Naive thymus-derived CD4-positive, alpha-beta T cell (primary cell): ENCODE data around the gene MST1. TPM values are rescaled to one million over a fixed set of nuclear protein-coding genes. Genes with fewer than 3 reads are reported as not detected.
A peak's percentile ranks its signal among the peaks of the same experiment; 100 is the strongest.
"Not testable (repeated sequence)": the region's sequence is repeated elsewhere in the genome, so short reads cannot be mapped to it uniquely, and the experiment has no call there.

Experiments
- ATAC-seq: fragments of 150-1000 bp; cut with Tn5 transposase; 2 replicates; pipeline ENCODE4 v1.10.0; 2021; ENCODE audit warnings: mild to moderate bottlenecking, moderate library complexity
- CTCF ChIA-PET: fragments of 350-600 bp; sonication (Branson Sonifier 250); formaldehyde crosslinking; loops from one replicate; lab custom pipeline; 2021; ENCODE audit warnings: antibody characterized with exemption; lab: Charles Lee
- POLR2A ChIA-PET: fragments of 350-600 bp; sonication (Branson Sonifier 250); formaldehyde crosslinking; loops from one replicate; lab custom pipeline; 2021; ENCODE audit warnings: antibody characterized with exemption, inconsistent platforms; lab: Charles Lee
- DNase-seq, 9 donors: peaks; one replicate each; pipeline versions ENCODE4 v3.0.0 to v3.0.0-alpha.2; 2020 to 2022; ENCODE audit warnings: mixed read lengths in 1 of 9
- H3K27ac ChIP-seq: one replicate; pipeline ENCODE4 v1.7.0; 2013; ENCODE audit warnings: mild to moderate bottlenecking, low read depth, low read length, moderate library complexity
- H3K27me3 ChIP-seq, 2 donors: one replicate each; pipeline ENCODE4 v1.7.0; 2013; ENCODE audit warnings: low read length in 2 of 2, mild to moderate bottlenecking in 2 of 2, moderate library complexity in 2 of 2; ENCODE audit not compliant: control insufficient read depth in 2 of 2, insufficient read depth in 2 of 2
- H3K36me3 ChIP-seq, 3 experiments: 1 replicate in 2 of 3; 2 replicates in 1 of 3; pipeline ENCODE4 v1.7.0; 2013; ENCODE audit warnings: low read length in 3 of 3, mild to moderate bottlenecking in 3 of 3, moderate library complexity in 1 of 3; ENCODE audit not compliant: insufficient read depth in 3 of 3, control insufficient read depth in 2 of 3
- H3K4me1 ChIP-seq, 2 donors: one replicate each; pipeline ENCODE4 v1.7.0; 2013; ENCODE audit warnings: low read length in 2 of 2, mild to moderate bottlenecking in 2 of 2, moderate library complexity in 1 of 2; ENCODE audit not compliant: control insufficient read depth in 2 of 2, insufficient read depth in 2 of 2
- H3K4me3 ChIP-seq: 2 replicates; pipeline ENCODE4 v1.7.0; 2013; ENCODE audit warnings: mild to moderate bottlenecking, low read length
- H3K9me3 ChIP-seq, 3 experiments: 1 replicate in 2 of 3; 2 replicates in 1 of 3; pipeline ENCODE4 v1.7.0; 2013; ENCODE audit warnings: low read length in 3 of 3; ENCODE audit not compliant: control insufficient read depth in 2 of 3
- H3K27ac Mint-ChIP-seq, 9 donors: one replicate each; pipeline ENCODE4 v1.8.0; 2020 to 2022; ENCODE audit warnings: mixed read lengths in 9 of 9, mild to moderate bottlenecking in 8 of 9, moderate library complexity in 5 of 9, inconsistent platforms in 2 of 9
- H3K27me3 Mint-ChIP-seq, 5 donors: one replicate each; pipeline ENCODE4 v1.8.0; 2021 to 2022; ENCODE audit warnings: mixed read lengths in 5 of 5, mild to moderate bottlenecking in 1 of 5
- H3K36me3 Mint-ChIP-seq, 5 donors: one replicate each; pipeline ENCODE4 v1.8.0; 2020 to 2022; ENCODE audit warnings: mixed read lengths in 5 of 5, mild to moderate bottlenecking in 3 of 5, inconsistent platforms in 1 of 5
- H3K4me1 Mint-ChIP-seq, 7 donors: one replicate each; pipeline ENCODE4 v1.8.0; 2020 to 2022; ENCODE audit warnings: mixed read lengths in 7 of 7, mild to moderate bottlenecking in 3 of 7, inconsistent platforms in 1 of 7
- H3K4me3 Mint-ChIP-seq, 10 donors: one replicate each; pipeline ENCODE4 v1.8.0; 2020 to 2022; ENCODE audit warnings: mild to moderate bottlenecking in 10 of 10, mixed read lengths in 10 of 10, moderate library complexity in 6 of 10, inconsistent platforms in 2 of 10
- H3K9me3 Mint-ChIP-seq, 11 donors: one replicate each; pipeline ENCODE4 v1.8.0; 2020 to 2022; ENCODE audit warnings: mixed read lengths in 11 of 11, mild to moderate bottlenecking in 4 of 11, inconsistent platforms in 1 of 11, moderate library complexity in 1 of 11
- intact Hi-C, 2 donors: fragments of 100-400 bp; cut with micrococcal nuclease; formaldehyde crosslinking; loops; one replicate each; pipeline ENCODE4 v1.15.1; 2023
- polyA plus RNA-seq, 2 donors: library from polyadenylated mRNA; unstranded; fragments of 300-500 nt; fragmentation: Illumina TruSeq; gene quantifications; one replicate each; pipeline ENCODE4 v1.2.3, GENCODE V29; 2021
- total RNA-seq, 6 experiments: library from RNA in 5 of 6; stranded (reverse) in 5 of 6; gene quantifications; 1 replicate in 5 of 6; 2 replicates in 1 of 6; pipeline ENCODE4 v1.2.3 and lab custom pipeline; 2021 to 2026

Gene MST1
- total and polyA plus RNA-seq, 7 experiments from 2014 or later, result 0.90 to 12.8 (median 9.6) TPM

DNA sequence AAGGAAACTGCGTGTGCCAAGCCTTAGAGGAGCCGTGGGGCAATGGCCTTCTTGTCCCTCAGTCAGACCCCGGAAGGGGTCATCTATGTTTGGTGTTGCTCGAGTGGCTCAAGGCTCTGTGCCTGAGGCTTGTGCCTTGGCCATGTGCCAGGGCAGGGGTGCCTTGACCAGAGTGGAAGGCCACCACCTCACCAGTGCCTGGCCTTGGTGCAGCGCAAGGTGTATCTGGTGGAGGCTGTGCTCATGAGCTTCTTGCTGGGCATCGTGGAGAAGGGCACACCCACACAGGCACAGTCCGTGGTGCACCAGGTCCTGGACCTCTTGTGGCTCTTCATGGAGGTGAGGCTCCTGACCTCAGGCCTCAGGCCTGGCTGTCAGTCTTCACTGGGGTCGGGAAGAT is 10.7 kb upstream of the MST1 start:
- ATAC-seq, result no peak
- DNase-seq, result no peak
- H3K4me1 Mint-ChIP-seq, result peaks cover 0 to 7% (median 0%) of the 10 kb centered on the region in 7 donors
- H3K27ac Mint-ChIP-seq, result peak overlapping the region in 1 of 9 donors; percentile 80
- H3K4me3 ChIP-seq, result no peak overlapping the region
- ChIA-PET CTCF (no interaction called here), POLR2A (no interaction called here)
- no peaks in the 10 kb centered on the region for H3K9me3 Mint-ChIP-seq
- H3K27ac ChIP-seq, result no peak overlapping the region
- H3K36me3 ChIP-seq, result peaks cover 0 to 68% (median 0%) of the 10 kb centered on the region in 3 experiments
- H3K9me3 ChIP-seq, result no peaks in the 10 kb centered on the region
- H3K4me1 ChIP-seq, result no peaks in the 10 kb centered on the region
- no peaks in the 10 kb centered on the region for H3K27me3 ChIP-seq
- H3K36me3 Mint-ChIP-seq, result peaks cover 0 to 4% (median 0%) of the 10 kb centered on the region in 5 donors
- intact Hi-C loops, result no loop called here
- no peak overlapping the region for H3K4me3 Mint-ChIP-seq
- no peaks in the 10 kb centered on the region for H3K27me3 Mint-ChIP-seq

DNA sequence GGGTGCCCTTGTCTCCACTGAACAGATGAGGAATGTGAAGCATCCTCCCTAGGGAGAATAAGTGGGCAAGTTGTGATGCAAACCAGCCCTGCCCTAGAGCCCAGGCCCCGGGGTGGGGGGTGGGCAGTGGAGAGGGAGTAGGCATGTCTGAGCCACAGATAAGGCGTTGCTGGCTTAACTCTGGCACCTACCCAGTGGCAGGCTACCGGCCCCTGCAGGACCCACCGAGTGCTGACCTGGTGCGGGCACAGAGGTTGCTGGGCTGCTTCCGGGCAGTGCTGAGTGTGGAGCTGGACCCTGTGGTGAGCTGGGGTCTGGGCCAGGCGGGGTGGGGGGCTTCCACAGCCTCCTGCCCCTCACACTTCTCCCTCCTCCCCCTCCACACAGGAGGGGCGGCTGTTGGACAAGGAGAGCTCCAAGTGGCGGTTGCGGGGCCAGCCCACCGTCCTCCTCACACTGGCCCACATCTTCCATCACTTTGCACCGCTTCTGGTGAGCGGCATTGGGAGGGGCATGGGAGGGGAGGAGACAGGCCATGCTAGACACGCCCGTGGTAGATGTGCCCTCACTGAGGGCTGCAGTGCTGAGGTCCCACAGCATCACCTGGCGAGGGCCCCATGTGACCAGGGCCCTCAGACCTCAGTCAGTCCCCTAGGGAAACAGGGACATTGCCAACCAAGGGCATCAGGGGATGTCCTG is 10.2 kb upstream of the MST1 start:
- Histone ChIP-seq H3K27ac (no peak overlapping the region), H3K9me3 (no peaks in the 10 kb centered on the region), H3K36me3 (peaks cover 0 to 62% (median 0%) of the 10 kb centered on the region in 3 experiments), H3K4me3 (no peak overlapping the region), H3K27me3 (no peaks in the 10 kb centered on the region), H3K4me1 (no peaks in the 10 kb centered on the region)
- ATAC-seq (no peak), DNase-seq (no peak)
- intact Hi-C loops, result no loop called here
- Mint-ChIP-seq H3K4me1 (peaks cover 0 to 7% (median 0%) of the 10 kb centered on the region in 7 donors), H3K36me3 (peaks cover 0 to 4% (median 0%) of the 10 kb centered on the region in 5 donors), H3K27ac (no peak overlapping the region), H3K4me3 (no peak overlapping the region), H3K27me3 (no peaks in the 10 kb centered on the region), H3K9me3 (no peaks in the 10 kb centered on the region)
- CTCF ChIA-PET, result no interaction called here
- POLR2A ChIA-PET, result no interaction called here

DNA sequence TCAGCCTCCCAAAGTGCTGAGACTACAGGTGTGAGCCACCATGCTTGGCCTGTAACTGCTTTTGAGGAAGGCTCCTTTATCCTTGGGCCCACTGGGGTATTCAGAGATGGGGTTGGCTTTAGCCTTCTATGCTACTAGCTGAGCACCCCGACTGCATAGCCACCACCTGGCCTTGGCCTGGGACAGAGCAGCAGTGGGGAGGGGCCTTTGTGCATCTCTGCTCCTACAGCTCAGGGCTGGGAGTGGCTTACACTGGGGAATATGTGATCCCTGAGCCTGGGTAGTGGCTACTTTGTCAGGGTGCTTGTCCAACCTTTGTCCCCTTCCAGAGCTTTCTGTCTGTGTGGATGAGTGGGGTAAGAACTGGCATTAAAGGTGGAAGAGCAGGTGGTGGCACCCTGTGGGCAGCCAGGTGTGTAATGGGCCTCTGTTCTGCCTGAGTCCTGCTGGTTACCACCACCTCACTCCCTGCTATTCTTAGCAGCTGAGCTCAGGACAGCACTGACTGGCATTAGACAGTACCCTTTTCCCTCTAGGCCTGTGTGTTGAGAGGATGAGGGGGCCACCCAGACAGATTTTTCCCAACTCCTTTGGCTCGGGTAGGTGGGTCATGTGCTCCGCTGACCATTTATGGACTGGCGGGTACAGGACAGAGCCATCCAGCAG is 6.2 kb upstream of the MST1 start:
- H3K4me1 Mint-ChIP-seq, result peaks cover 9 to 28% (median 26%) of the 10 kb centered on the region in 7 donors
- H3K9me3 Mint-ChIP-seq, H3K36me3 Mint-ChIP-seq, DNase-seq, intact Hi-C loops, H3K27me3 Mint-ChIP-seq, H3K4me3 ChIP-seq, H3K27me3 ChIP-seq, H3K27ac Mint-ChIP-seq, H3K9me3 ChIP-seq, ATAC-seq, CTCF ChIA-PET, H3K4me1 ChIP-seq, H3K27ac ChIP-seq, POLR2A ChIA-PET, H3K4me3 Mint-ChIP-seq: not testable (repeated sequence)
- H3K36me3 ChIP-seq, result peaks cover 0 to 35% (median 0%) of the 10 kb centered on the region in 3 experiments

DNA sequence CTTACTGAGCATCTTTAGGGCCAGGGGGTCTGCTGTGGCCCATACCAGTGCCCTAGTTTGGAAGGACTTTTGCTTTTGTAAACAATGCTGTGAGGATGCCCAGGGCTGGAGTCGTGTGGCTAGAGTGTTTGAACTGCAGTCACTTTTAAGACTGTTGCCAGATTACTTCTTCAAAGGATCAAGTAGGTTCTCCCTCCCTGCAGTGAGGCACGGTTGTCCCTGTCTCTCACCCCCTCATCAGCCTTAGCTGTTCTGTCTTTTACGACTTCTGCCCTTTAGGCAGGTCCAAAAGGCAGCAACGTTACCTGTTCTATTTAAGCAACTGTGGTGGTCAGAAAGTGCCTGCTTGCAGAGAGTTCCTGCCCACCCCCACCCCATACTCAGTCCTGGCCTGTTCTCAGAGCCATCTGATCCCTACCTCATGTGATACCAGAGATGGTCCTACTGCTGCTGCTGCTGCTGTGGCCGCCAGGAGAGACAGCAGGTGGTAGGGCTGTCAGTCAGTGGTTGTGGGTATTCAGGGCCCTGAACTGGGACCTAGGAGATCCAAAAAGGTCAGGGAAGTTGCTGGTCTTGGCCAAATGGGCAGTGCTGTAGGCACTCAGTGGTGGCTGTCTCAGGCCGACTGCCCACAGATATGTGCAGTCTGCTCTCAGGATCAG is 5.3 kb upstream of the MST1 start:
- H3K27me3 Mint-ChIP-seq, H3K36me3 Mint-ChIP-seq, ATAC-seq, intact Hi-C loops, H3K27ac ChIP-seq, H3K4me1 ChIP-seq, H3K4me3 Mint-ChIP-seq, H3K9me3 Mint-ChIP-seq, H3K9me3 ChIP-seq, POLR2A ChIA-PET, DNase-seq, H3K4me3 ChIP-seq, H3K27me3 ChIP-seq: not testable (repeated sequence)
- H3K36me3 ChIP-seq, result peaks cover 0 to 28% (median 0%) of the 10 kb centered on the region in 3 experiments
- CTCF ChIA-PET, result interaction anchor here (1.0 kb wide), 1 partner anchor 155 kb away, joined by 3 read pairs; no protein-coding TSS in a partner anchor
- Mint-ChIP-seq H3K27ac (peak overlapping the region in 1 of 9 donors; percentile 12), H3K4me1 (peaks cover 15 to 37% (median 35%) of the 10 kb centered on the region in 7 donors)

DNA sequence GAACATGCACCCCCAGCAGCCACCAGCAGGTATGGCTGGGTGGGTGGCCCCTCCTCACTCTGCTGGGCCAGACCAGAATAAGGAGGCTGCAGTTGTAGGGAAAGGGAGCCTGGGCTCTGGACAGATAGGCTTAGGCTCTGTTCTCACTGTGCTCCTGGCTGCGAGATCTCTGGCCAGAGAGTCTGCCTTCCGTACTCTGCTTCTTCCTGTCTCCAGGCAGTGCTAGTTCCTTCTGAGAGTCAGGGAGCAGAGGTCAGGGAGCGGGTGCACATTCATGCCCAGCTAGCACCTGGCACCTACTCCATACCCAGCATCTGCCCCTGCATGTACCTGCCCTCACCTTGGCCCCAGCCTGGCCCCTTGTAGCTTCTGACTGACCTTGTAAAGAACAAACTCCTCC is 2.2 kb upstream of the MST1 start:
- CTCF ChIA-PET, ATAC-seq, H3K36me3 Mint-ChIP-seq, H3K27me3 ChIP-seq, H3K27me3 Mint-ChIP-seq, H3K4me3 ChIP-seq, H3K9me3 ChIP-seq, H3K36me3 ChIP-seq, POLR2A ChIA-PET, intact Hi-C loops, H3K27ac ChIP-seq, H3K9me3 Mint-ChIP-seq, DNase-seq: not testable (repeated sequence)
- H3K4me1 ChIP-seq, result peaks cover 6 to 13% of the 10 kb centered on the region in 2 donors
- Mint-ChIP-seq H3K27ac (peak overlapping the region in 1 of 9 donors; percentile 10), H3K4me1 (peaks cover 20 to 52% (median 43%) of the 10 kb centered on the region in 7 donors), H3K4me3 (peak overlapping the region in 9 of 10 donors; percentile 17 to 99 (median 95))

DNA sequence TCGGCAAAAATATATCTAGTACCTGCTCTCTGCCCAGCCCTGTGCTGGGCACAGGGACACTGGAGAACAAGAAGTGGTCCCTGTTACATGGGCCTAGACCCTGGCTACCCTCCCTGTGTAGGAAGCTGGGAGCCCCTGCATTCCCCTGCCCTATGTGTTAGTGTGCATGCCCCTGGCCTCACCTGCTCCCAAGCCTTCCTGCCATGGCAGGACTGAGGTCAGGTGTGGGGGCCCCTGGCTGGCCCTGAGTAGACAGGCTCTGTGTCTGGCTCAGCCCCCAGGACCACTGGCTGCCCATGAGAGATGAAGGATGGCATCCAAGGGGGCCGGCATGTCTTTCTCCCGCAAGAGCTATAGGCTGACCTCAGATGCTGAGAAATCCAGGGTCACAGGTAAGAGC is 1.6 kb upstream of the MST1 start:
- peaks cover 6 to 13% of the 10 kb centered on the region in 2 donors for H3K4me1 ChIP-seq
- H3K27ac ChIP-seq, intact Hi-C loops, DNase-seq, H3K27me3 ChIP-seq, H3K36me3 Mint-ChIP-seq, CTCF ChIA-PET, H3K36me3 ChIP-seq, H3K27me3 Mint-ChIP-seq, H3K9me3 ChIP-seq, ATAC-seq, H3K9me3 Mint-ChIP-seq, H3K4me3 ChIP-seq: not testable (repeated sequence)
- H3K4me3 Mint-ChIP-seq, result peak overlapping the region; percentile 84 to 99 (median 96)
- H3K27ac Mint-ChIP-seq, result peak overlapping the region in 4 of 9 donors; percentile 10 to 92 (median 32)
- POLR2A ChIA-PET, result interaction anchor here (0.7 kb wide), 1 partner anchor 14 kb away, joined by 4 read pairs; no protein-coding TSS in a partner anchor
- H3K4me1 Mint-ChIP-seq, result peaks cover 20 to 52% (median 43%) of the 10 kb centered on the region in 7 donors
